ENCODE data around the gene UBE2D4.
"Not testable (repeated sequence)": the region's sequence is repeated elsewhere in the genome, so short reads cannot be mapped to it uniquely, and the experiment has no call there.

UBE2D4 gene

DNA sequence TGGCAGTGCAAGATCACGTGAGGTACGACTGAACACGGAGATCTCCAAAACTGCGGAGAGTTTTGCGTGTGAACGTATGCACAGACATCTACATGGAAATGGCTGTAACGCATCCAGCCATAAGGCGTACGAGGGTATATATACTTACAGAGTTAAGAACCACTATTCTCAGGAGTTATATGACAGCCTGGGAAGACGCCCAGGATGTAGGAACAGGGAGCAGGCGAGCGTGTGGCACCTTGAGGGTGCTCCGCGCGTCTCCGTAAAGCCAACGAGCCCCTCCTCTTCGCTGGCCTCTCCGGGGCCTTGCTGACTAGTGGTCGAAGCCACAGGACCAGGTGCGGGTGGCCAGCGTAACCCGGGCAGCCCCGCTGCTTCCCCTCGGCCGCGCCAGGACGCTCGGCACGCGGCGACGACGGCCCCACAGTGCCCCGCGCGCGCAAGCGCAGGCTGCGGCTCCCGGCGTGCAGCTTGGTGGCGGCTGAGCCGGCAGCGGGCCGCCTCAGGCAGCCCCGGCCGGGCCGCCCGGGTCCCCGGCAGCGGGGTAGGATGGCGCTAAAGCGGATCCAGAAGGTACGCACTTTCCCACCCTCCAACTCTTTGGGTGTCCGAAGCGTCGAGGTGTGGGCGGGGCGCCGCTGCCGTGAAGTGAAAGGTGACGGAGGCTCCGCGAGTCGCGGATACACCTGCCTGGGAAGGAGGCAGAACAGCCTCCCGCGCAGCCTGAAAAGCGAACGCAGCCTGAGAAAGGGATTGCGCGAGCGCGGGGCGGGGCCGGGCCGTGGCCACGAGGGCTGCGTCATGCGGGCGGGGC, at the start of gene UBE2D4:
Gene UBE2D4 (plus strand): TSS at position 453 of the 814 bp plus-strand sequence. CDS start 97 bp downstream, at position 550.
- FAIRE-seq (peak; percentile 42), DNase-seq (ENCODE audit: low spot score) (peak; percentile 92)

GRCh38 chr7:43876976-43877745, 49.1 kb upstream of the UBE2D4 start:
- DNase-seq (ENCODE audit: low spot score): no peak
- no peak for FAIRE-seq

GRCh38 chr7:43877968-43878864, 48.0 kb upstream of the UBE2D4 start:
- DNase-seq (ENCODE audit: low spot score) (no peak), FAIRE-seq (no peak)

GRCh38 chr7:43878867-43879266, 47.4 kb upstream of the UBE2D4 start:
- no peak for FAIRE-seq
- no peak for DNase-seq (ENCODE audit: low spot score)

- no peak for FAIRE-seq
- no peak for DNase-seq (ENCODE audit: low spot score)
Measured at GRCh38 chr7:43879477-43879876, 46.8 kb upstream of the UBE2D4 start.

GRCh38 chr7:43880596-43880995, 45.6 kb upstream of the UBE2D4 start:
- DNase-seq (ENCODE audit: low spot score) (no peak), FAIRE-seq (no peak)

DNA sequence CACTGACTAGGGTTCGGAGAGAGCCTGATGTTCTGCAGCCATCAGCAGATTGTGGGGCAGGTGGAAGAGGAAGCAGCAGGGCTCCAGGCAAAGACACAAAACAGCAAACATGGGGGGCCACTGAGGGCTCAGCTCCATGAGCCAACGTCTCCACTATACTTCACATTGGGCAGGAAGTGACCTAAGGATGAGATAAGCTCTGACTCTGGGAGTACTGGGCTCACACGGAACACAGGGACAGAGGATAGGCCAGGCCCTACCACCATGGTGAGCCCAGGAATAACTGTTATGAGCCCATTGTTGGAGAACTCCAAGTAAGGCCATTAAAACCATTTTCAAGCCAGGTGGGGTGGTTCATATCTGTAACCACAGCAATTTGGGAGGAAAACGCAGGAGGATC, 42.0 kb upstream of the UBE2D4 start:
- DNase-seq (ENCODE audit: low spot score): no peak

DNA sequence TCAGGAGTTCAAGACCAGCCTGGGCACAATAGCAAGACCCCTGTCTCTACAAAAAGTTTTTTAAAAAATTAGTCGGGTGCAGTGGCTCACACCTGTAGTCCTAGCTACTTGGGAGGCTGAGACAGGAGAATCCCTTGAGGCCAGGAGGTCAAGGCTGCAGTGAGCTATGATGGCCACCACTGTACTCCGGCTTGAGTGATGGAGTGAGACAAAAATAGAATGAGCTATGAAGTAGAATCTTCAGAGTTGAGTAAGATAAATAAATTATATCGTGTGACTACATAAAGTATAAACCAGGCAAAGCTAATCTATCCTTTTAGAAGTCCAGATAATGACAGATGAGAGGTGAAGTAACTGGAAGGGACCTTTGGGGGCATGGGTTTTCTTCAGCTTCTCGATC, 41.6 kb upstream of the UBE2D4 start:
- FAIRE-seq: no peak
- no peak for DNase-seq (ENCODE audit: low spot score)

More for the DNA sequence above, 42.0 kb upstream of the UBE2D4 start:
- FAIRE-seq: no peak

DNA sequence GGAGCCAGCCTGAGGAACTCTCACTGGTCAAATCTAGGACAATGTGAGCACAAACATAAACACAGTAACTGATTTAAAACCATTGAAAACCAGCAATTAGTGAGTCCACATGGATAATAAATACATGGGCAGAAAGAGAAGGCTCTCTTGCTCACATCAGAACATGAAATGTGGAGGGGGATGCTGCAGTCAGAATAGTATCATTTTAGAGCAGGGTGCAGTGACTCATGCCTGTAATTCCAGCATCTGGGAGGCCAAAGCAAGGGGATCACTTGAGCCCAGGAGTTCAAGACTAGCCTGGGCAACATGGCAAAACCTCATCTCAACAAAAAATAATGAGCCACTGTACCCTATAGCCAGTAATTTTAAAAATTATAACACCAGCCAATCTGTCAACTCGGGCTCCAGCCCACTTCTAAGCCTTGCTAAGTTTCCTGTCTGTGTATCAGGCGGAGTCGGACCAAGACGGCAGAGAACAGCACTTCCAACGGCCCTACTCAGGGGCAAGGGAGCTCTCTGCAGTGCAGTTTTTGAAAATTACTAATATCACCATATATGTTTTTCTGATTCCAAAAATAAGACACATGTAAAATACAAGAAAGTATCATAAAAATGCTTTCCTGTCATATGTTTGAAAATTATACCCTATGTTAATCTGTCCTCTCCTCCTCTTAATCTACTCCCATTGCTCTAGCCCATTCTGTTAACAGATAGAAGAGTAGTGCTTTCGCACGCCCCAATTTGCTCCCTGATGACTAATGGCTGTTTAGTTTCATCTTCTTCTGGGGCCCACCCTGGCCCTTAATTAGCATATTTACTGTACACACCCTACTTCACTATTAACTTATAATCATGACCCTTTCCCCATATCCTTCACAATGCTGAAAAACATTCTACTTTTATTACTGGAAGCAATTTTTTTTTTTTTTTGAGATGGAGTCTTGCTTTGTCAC, 37.0 kb upstream of the UBE2D4 start:
- DNase-seq (ENCODE audit: low spot score): no peak
- no peak for FAIRE-seq

- FAIRE-seq: no peak
- DNase-seq (ENCODE audit: low spot score): no peak
Measured at GRCh38 chr7:43890468-43890867, 35.8 kb upstream of the UBE2D4 start.

DNA sequence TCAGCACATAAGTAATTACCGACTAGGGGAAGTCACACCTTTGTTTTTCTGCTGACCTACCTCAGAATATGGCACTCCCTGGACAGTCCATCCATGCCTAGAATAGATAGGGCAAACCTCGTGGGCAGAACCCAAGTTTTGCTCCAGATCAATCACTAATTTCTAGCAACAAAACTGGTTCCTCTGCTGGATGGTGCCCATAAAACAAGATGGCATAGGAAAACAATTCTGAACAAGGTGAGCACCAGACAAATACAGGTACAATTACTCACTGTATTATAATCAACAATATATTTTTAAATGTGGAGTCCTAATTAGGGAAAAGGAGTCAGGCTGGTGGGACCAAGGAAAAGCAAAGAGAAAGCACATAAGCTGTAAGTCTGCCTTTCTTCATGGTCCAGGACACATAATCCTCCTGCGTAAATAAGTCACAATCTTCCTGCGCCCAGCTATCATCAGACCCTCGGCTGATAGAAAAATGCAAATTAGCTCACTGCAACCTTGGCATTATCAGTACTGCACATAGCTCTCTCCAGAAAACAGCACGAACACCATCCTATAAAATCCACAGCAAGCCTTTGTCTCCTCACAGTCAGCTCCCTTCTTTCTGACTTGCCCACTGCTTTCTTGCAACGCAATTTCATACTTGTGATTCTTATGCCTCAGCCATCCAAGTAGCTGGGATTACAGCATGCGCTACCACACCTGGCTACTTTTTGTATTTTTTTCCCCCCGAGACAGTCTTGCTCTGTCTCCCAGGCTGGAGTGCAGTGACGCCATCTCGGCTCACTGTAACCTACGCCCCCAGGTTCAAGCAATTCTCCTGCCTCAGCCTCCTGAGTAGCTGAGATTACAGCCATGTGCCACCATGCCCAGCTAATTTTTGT, 34.9 kb upstream of the UBE2D4 start:
- FAIRE-seq: no peak
- no peak for DNase-seq (ENCODE audit: low spot score)

- FAIRE-seq (no peak), DNase-seq (ENCODE audit: low spot score) (no peak)
Measured at GRCh38 chr7:43895847-43896415, 30.3 kb upstream of the UBE2D4 start.

DNA sequence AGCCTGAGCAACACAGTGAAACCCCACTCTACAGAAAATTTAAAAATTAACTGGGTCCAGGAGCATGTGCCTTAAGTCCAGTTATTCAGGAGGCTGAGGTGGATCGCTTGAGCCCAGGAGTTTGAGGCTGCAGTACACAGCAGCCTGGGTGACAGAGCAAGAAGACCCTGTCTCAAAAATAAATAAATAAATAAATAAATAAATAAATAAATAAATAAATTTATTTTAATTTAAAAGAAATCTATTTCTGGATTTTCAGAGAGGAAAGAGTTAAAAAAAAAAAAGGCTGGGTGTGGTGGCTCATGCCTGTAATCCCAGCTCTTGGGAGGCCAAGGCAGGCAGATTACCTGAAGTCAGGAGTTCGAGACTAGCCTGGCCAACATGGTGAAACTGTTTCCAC, 27.7 kb upstream of the UBE2D4 start:
- not testable (repeated sequence) for FAIRE-seq; DNase-seq (ENCODE audit: low spot score)

GRCh38 chr7:43902542-43903054, 23.6 kb upstream of the UBE2D4 start:
- FAIRE-seq: no peak

DNA sequence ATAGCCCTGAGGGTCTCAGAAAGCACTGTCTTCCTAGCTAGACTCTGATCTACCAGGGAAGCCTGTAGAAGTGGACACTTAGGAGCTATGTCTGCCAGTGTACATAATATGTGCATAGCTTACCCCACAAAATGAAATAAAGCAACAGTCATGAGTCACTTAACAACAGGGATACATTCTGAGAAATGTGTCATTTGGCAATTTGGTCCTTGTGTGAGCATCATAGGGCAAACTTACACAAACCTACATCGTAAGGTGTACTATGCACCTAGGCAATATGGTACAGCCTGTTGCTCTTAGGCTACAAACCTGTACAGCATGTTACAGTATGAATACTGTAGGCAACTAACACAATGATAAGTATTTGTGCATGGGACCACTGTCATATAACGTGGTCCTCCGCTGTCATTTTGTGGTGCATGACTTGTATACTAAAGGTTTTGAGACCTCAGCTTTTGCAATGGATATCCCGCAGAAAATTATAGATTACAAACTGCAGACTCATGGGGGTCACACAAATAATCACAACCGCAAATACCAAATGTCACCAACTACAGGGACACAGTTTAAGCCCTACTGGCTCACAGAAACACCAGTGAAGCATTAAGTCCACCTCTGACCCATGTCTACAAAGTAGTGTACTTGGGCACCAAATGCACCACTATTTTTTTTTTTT, 21.6 kb upstream of the UBE2D4 start:
- DNase-seq (ENCODE audit: low spot score) (no peak), FAIRE-seq (peak; percentile 9)

More at GRCh38 chr7:43902542-43903054, 23.6 kb upstream of the UBE2D4 start:
- no peak for DNase-seq (ENCODE audit: low spot score)

- FAIRE-seq: no peak
- no peak for DNase-seq (ENCODE audit: low spot score)
Measured at GRCh38 chr7:43905209-43905946, 20.9 kb upstream of the UBE2D4 start.

GRCh38 chr7:43905956-43906330, 20.3 kb upstream of the UBE2D4 start:
- DNase-seq (ENCODE audit: low spot score): peak; percentile 37
- no peak for FAIRE-seq
